Measurements from ENCODE around the gene BIRC7. TPM values are rescaled to one million over a fixed set of nuclear protein-coding genes. Genes with fewer than 3 reads are reported as not detected.

BIRC7 gene
- polyA plus RNA-seq, 1 donor (not counting 4 experiments of a cell fraction or from before 2014, with no cell fraction given) = not detected

- TF ChIP-seq EZH2 (IDR thresholded peaks at IDR 0.05; ENCODE audit: low read length) (no peak), CTCF (optimal IDR thresholded peaks at IDR 0.05 in 1 of 3, IDR thresholded peaks at IDR 0.05 in 1 of 3, conservative IDR thresholded peaks at IDR 0.05 in 1 of 3; ENCODE audit: extremely low read depth in 1 of 3, insufficient read depth in 2 of 3, low read length in 3 of 3) (no peak)
- FAIRE-seq = no peak
- H2AFZ ChIP-seq (ENCODE audit: control insufficient read depth, low read length) = no peak overlapping the region
Observed at GRCh38 chr20:63243604-63244247, 8.0 kb downstream of the BIRC7 start.

GRCh38 chr20:63244468-63244867, 8.8 kb downstream of the BIRC7 start:
- peaks cover 35% of the 10 kb centered on the region for H3K27me3 ChIP-seq (ENCODE audit: control insufficient read depth, extremely low read depth, insufficient read depth, low read length)
- no peak overlapping the region for H3K4me3 ChIP-seq (ENCODE audit: control insufficient read depth in 2 of 3, extremely low read depth in 1 of 3, insufficient read depth in 2 of 3, low read depth in 1 of 3, low read length in 3 of 3)
- no peaks in the 10 kb centered on the region for H3K9me3 ChIP-seq (ENCODE audit: control insufficient read depth, low read depth, low read length)
- dilution Hi-C loops (cut with MboI; ENCODE audit: extremely low pct_ligation_motif_present, low sequenced_read_pairs) = no loop called here
- H3K9me1 ChIP-seq (ENCODE audit: control insufficient read depth, extremely low read depth, insufficient read depth, low read length) = no peaks in the 10 kb centered on the region
- DNase-seq (ENCODE audit: low read depth, low spot score) (no peak), FAIRE-seq (no peak)
- H3K36me3 ChIP-seq (ENCODE audit: control insufficient read depth in 2 of 2, extremely low read depth in 1 of 2, insufficient read depth in 2 of 2, low read length in 2 of 2) = no peaks in the 10 kb centered on the region
- H3K9ac ChIP-seq (ENCODE audit: control insufficient read depth, extremely low read depth, insufficient read depth, low read length) = no peak overlapping the region
- no peak overlapping the region for H3K27ac ChIP-seq (ENCODE audit: control insufficient read depth, insufficient read depth, low read length)
- H2AFZ ChIP-seq (ENCODE audit: control insufficient read depth, low read length) = no peak overlapping the region
- no peaks in the 10 kb centered on the region for H4K20me1 ChIP-seq (ENCODE audit: control insufficient read depth, extremely low read depth, insufficient read depth, low read length)
- no peak overlapping the region for H3K4me2 ChIP-seq (ENCODE audit: control insufficient read depth, extremely low read depth, insufficient read depth, low read depth, low read length)
- H3K4me1 ChIP-seq (ENCODE audit: control insufficient read depth, extremely low read depth, insufficient read depth, low read length) = no peaks in the 10 kb centered on the region
- no peaks in the 10 kb centered on the region for H3K79me2 ChIP-seq (ENCODE audit: control insufficient read depth, insufficient read depth, low read length)
- TF ChIP-seq CTCF (optimal IDR thresholded peaks at IDR 0.05 in 1 of 3, IDR thresholded peaks at IDR 0.05 in 1 of 3, conservative IDR thresholded peaks at IDR 0.05 in 1 of 3; ENCODE audit: extremely low read depth in 1 of 3, insufficient read depth in 2 of 3, low read length in 3 of 3) (no peak), EZH2 (IDR thresholded peaks at IDR 0.05; ENCODE audit: low read length) (no peak)

More at GRCh38 chr20:63243604-63244247, 8.0 kb downstream of the BIRC7 start:
- Histone ChIP-seq H4K20me1 (ENCODE audit: control insufficient read depth, extremely low read depth, insufficient read depth, low read length) (no peaks in the 10 kb centered on the region), H3K9ac (ENCODE audit: control insufficient read depth, extremely low read depth, insufficient read depth, low read length) (no peak overlapping the region), H3K9me3 (ENCODE audit: control insufficient read depth, low read depth, low read length) (no peaks in the 10 kb centered on the region), H3K4me3 (ENCODE audit: control insufficient read depth in 2 of 3, extremely low read depth in 1 of 3, insufficient read depth in 2 of 3, low read depth in 1 of 3, low read length in 3 of 3) (no peak overlapping the region), H3K27ac (ENCODE audit: control insufficient read depth, insufficient read depth, low read length) (no peak overlapping the region), H3K9me1 (ENCODE audit: control insufficient read depth, extremely low read depth, insufficient read depth, low read length) (no peaks in the 10 kb centered on the region), H3K79me2 (ENCODE audit: control insufficient read depth, insufficient read depth, low read length) (no peaks in the 10 kb centered on the region), H3K27me3 (ENCODE audit: control insufficient read depth, extremely low read depth, insufficient read depth, low read length) (peaks cover 29% of the 10 kb centered on the region), H3K4me2 (ENCODE audit: control insufficient read depth, extremely low read depth, insufficient read depth, low read depth, low read length) (no peak overlapping the region), H3K4me1 (ENCODE audit: control insufficient read depth, extremely low read depth, insufficient read depth, low read length) (no peaks in the 10 kb centered on the region), H3K36me3 (ENCODE audit: control insufficient read depth in 2 of 2, extremely low read depth in 1 of 2, insufficient read depth in 2 of 2, low read length in 2 of 2) (no peaks in the 10 kb centered on the region)
- DNase-seq (ENCODE audit: low read depth, low spot score) = no peak
- dilution Hi-C loops (cut with MboI; ENCODE audit: extremely low pct_ligation_motif_present, low sequenced_read_pairs) = no loop called here
